ENCODE results near the gene SEPTIN2. TPM values are rescaled to one million over a fixed set of nuclear protein-coding genes. Genes with fewer than 3 reads are reported as not detected.

Gene SEPTIN2
- total RNA-seq, 2 donors from 2014 or later: 289 to 405 TPM

DNA sequence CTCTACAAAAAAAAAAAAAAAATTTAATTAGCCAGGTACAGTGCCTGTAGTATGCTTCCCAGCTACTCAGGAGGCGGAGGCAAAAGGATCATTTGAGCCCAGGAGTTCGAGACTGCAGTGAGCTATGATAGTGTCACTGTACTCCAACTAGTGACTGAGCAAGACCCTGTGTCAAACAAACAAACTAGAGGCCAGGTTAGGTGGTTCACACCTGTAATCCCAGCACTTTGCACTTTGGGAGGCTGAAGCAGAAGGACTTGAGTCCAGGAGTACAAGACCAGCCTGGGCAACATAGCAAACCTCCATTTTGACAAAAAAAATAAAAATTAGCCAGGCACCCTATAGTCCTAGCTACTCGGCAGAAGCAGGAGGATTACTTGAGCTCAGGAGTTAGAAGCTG lies 13.6 kb upstream of the SEPTIN2 start:
- ATAC-seq (ENCODE audit: insufficient number of reproducible peaks, low FRiP score, low read depth): no peak
- no peak for DNase-seq (ENCODE audit: low spot score)
- Histone ChIP-seq H3K9me3 (no peaks in the 10 kb centered on the region), H3K27ac (no peak overlapping the region), H3K4me3 (no peak overlapping the region), H3K36me3 (no peaks in the 10 kb centered on the region), H3K4me1 (ENCODE audit: control insufficient read depth in 1 of 2, low read depth in 2 of 2) (peaks cover 0 to 16% of the 10 kb centered on the region in 2 donors), H3K27me3 (replicated peaks; ENCODE audit: insufficient read depth) (no peaks in the 10 kb centered on the region)
- TF ChIP-seq, protein P1, sequence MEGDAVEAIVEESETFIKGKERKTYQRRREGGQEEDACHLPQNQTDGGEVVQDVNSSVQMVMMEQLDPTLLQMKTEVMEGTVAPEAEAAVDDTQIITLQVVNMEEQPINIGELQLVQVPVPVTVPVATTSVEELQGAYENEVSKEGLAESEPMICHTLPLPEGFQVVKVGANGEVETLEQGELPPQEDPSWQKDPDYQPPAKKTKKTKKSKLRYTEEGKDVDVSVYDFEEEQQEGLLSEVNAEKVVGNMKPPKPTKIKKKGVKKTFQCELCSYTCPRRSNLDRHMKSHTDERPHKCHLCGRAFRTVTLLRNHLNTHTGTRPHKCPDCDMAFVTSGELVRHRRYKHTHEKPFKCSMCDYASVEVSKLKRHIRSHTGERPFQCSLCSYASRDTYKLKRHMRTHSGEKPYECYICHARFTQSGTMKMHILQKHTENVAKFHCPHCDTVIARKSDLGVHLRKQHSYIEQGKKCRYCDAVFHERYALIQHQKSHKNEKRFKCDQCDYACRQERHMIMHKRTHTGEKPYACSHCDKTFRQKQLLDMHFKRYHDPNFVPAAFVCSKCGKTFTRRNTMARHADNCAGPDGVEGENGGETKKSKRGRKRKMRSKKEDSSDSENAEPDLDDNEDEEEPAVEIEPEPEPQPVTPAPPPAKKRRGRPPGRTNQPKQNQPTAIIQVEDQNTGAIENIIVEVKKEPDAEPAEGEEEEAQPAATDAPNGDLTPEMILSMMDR (IDR thresholded peaks at IDR 0.05): no peak

DNA sequence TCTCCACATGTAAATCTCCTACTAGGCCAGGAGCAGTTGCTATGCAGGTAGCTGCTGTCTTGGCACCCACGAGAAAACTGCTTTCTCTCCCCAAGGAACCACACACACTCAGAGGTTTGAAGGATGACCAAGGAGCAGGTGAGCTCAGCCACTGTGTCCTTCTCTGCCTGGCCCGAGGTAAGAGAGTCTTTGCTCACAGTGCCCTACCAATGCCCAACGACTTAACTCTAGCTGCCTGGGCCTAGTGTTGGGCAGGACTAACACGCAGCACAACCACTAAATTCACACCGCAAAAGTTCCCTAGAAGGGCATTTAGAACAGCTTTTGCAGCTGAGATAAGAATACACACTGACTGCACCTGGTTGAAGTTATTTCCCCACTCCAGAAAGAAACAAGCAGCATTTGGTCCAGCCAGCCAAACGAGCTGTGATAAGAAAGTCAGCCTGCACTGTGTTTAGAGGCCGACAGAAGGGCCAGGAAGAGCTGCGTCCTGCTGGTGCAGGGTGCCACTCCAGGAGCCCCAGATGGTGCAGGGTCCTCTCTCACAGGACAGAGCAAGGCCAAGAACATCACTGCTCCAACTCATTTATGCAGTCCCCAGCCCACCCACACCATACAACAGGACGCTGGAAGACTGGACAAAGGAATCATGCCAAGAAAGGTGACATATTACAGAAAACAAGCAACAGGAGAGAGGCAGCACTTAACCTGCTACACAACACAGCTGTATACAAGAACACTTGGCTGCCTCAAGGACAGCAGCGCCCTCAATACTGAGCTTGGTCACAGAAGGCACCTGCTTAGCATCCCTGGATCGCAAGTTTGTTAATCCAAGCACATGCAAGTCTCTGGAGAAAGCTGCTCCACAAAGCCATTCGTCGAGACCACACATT lies 12.7 kb upstream of the SEPTIN2 start:
- Histone ChIP-seq H3K27me3 (replicated peaks; ENCODE audit: insufficient read depth) (no peaks in the 10 kb centered on the region), H3K4me3 (no peak overlapping the region), H3K4me1 (ENCODE audit: control insufficient read depth in 1 of 2, low read depth in 2 of 2) (peaks cover 3 to 19% of the 10 kb centered on the region in 2 donors), H3K27ac (no peak overlapping the region), H3K9me3 (no peaks in the 10 kb centered on the region), H3K36me3 (no peaks in the 10 kb centered on the region)
- ATAC-seq (ENCODE audit: insufficient number of reproducible peaks, low FRiP score, low read depth) (no peak), DNase-seq (ENCODE audit: low spot score) (no peak)
- TF ChIP-seq, protein P1 (IDR thresholded peaks at IDR 0.05): no peak

- peaks cover 6 to 30% of the 10 kb centered on the region in 2 donors for H3K4me1 ChIP-seq (ENCODE audit: control insufficient read depth in 1 of 2, low read depth in 2 of 2)
- TF ChIP-seq, protein P1 (IDR thresholded peaks at IDR 0.05): no peak
These were observed 11.6 kb upstream of the SEPTIN2 start for GRCh38 chr2:241304039-241304670.

GRCh38 chr2:241307055-241307454 lies 8.7 kb upstream of the SEPTIN2 start:
- H3K27ac ChIP-seq: no peak overlapping the region
- no peaks in the 10 kb centered on the region for H3K27me3 ChIP-seq (replicated peaks; ENCODE audit: insufficient read depth)
- DNase-seq (ENCODE audit: low spot score): no peak
- H3K36me3 ChIP-seq: no peaks in the 10 kb centered on the region
- TF ChIP-seq, protein P1 (IDR thresholded peaks at IDR 0.05): no peak
- H3K4me3 ChIP-seq: no peak overlapping the region
- ATAC-seq (ENCODE audit: insufficient number of reproducible peaks, low FRiP score, low read depth): no peak
- H3K9me3 ChIP-seq: no peaks in the 10 kb centered on the region
- peaks cover 14 to 39% of the 10 kb centered on the region in 2 donors for H3K4me1 ChIP-seq (ENCODE audit: control insufficient read depth in 1 of 2, low read depth in 2 of 2)

More at GRCh38 chr2:241304039-241304670, 11.6 kb upstream of the SEPTIN2 start:
- H3K9me3 ChIP-seq: no peaks in the 10 kb centered on the region
- ATAC-seq (ENCODE audit: insufficient number of reproducible peaks, low FRiP score, low read depth) (no peak), DNase-seq (ENCODE audit: low spot score) (no peak)
- H3K27ac ChIP-seq: no peak overlapping the region
- H3K36me3 ChIP-seq: no peaks in the 10 kb centered on the region
- H3K27me3 ChIP-seq (replicated peaks; ENCODE audit: insufficient read depth): no peaks in the 10 kb centered on the region
- H3K4me3 ChIP-seq: no peak overlapping the region

DNA sequence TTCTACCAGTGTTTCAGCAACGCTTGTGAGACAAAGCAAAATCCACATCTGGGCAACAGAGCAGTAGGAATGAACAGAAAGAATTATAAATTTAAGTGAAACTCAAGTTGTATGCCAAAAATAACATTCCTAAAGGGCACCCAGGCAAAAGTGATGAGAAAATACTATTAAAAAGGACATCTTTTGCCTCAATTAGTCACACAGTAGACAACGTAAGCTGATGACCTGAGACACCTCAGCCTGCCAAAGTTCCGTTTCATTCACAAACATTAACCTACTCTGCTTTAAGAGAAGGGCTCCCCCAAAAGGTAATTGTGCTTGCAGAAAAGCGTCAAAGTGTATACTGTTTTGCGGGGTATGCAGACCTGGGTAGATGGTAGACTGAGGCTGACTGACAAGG lies 7.5 kb upstream of the SEPTIN2 start:
- H3K27me3 ChIP-seq (replicated peaks; ENCODE audit: insufficient read depth): no peaks in the 10 kb centered on the region

More for the DNA sequence above, 7.5 kb upstream of the SEPTIN2 start:
- peaks cover 14 to 35% of the 10 kb centered on the region in 2 donors for H3K4me1 ChIP-seq (ENCODE audit: control insufficient read depth in 1 of 2, low read depth in 2 of 2)
- H3K4me3 ChIP-seq: no peak overlapping the region
- ATAC-seq (ENCODE audit: insufficient number of reproducible peaks, low FRiP score, low read depth) (no peak), DNase-seq (ENCODE audit: low spot score) (no peak)
- H3K27ac ChIP-seq: no peak overlapping the region
- no peaks in the 10 kb centered on the region for H3K36me3 ChIP-seq
- TF ChIP-seq, protein P1 (IDR thresholded peaks at IDR 0.05): no peak
- H3K9me3 ChIP-seq: no peaks in the 10 kb centered on the region
